ENCODE measurements around the gene ANO3. TPM values are rescaled to one million over a fixed set of nuclear protein-coding genes. Genes with fewer than 3 reads are reported as not detected.

The ANO3 gene
- total and polyA plus RNA-seq, 2 donors (not counting 3 experiments of a cell fraction or from before 2014, with no cell fraction given): not detected

DNA sequence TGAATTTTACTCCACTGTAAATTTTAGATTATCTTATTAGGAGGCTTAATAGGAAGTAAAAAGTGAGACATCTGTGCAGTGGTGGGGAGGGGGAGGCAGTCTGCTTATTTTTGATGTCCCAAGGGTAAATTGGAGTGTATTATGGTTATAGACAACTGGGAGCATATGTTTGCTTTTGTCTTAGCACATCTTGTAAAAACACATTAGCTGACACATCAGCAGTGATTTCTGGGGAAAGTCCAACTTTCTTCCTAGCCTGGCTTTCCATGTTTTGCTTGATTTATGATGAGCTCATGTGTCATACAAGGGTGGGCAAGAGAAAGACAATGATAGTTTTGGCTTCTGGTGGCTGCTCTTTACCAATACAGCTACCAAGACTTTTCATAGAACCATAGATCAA, 4.0 kb downstream of the ANO3 start:
- H3K9me1 ChIP-seq (replicated peaks; ENCODE audit: control insufficient read depth, extremely low read depth, insufficient read depth, low read length): no peaks in the 10 kb centered on the region
- no peaks in the 10 kb centered on the region for H3K9me3 ChIP-seq (replicated peaks; ENCODE audit: control insufficient read depth, insufficient read depth, low read length)
- no peaks in the 10 kb centered on the region for H3K4me1 ChIP-seq (ENCODE audit: control insufficient read depth, extremely low read depth, insufficient read depth, low read length)
- ChIA-PET CTCF (no interaction called here), POLR2A (no interaction called here)
- no peaks in the 10 kb centered on the region for H3K79me2 ChIP-seq (ENCODE audit: control insufficient read depth, insufficient read depth, low read length)
- peaks cover 6 to 16% of the 10 kb centered on the region in 2 experiments for H3K27me3 ChIP-seq (ENCODE audit: control insufficient read depth in 2 of 2, insufficient read depth in 2 of 2, low read length in 2 of 2)
- no peak overlapping the region for H2AFZ ChIP-seq (ENCODE audit: low read depth, low read length)
- DNase-seq (ENCODE audit: low read depth, low spot score) (no peak), FAIRE-seq (no peak)
- BruUV-seq (replicated peaks): no TSS peak
- dilution Hi-C loops (cut with MboI; ENCODE audit: extremely low pct_ligation_motif_present, low sequenced_read_pairs): no loop called here
- no peak overlapping the region for H3K27ac ChIP-seq (ENCODE audit: insufficient read depth, low read depth, low read length)
- H3K9ac ChIP-seq (replicated peaks; ENCODE audit: extremely low read depth, insufficient read depth, low read length): no peak overlapping the region
- intact Hi-C loops (cut with micrococcal nuclease): no loop called here
- H3K4me3 ChIP-seq (replicated peaks in 1 of 3; ENCODE audit: insufficient read depth in 1 of 3, low read depth in 1 of 3, low read length in 3 of 3): no peak overlapping the region
- no peak overlapping the region for H3K4me2 ChIP-seq (ENCODE audit: insufficient read depth, low read length)
- no peaks in the 10 kb centered on the region for H3K36me3 ChIP-seq (ENCODE audit: control insufficient read depth in 2 of 2, extremely low read depth in 1 of 2, insufficient read depth in 2 of 2, low read length in 2 of 2)
- TF ChIP-seq JUN (IDR thresholded peaks at IDR 0.05; ENCODE audit: borderline replicate concordance, insufficient read depth, insufficient read length, low read depth) (no peak), POLR2AphosphoS5 (IDR thresholded peaks at IDR 0.05; ENCODE audit: insufficient read depth, low read depth, low read length) (no peak), GATA2 (IDR thresholded peaks at IDR 0.05; ENCODE audit: insufficient read depth, insufficient read length, low read depth, low read length) (no peak)
- H4K20me1 ChIP-seq (replicated peaks; ENCODE audit: control insufficient read depth, extremely low read depth, insufficient read depth, low read length): no peaks in the 10 kb centered on the region

DNA sequence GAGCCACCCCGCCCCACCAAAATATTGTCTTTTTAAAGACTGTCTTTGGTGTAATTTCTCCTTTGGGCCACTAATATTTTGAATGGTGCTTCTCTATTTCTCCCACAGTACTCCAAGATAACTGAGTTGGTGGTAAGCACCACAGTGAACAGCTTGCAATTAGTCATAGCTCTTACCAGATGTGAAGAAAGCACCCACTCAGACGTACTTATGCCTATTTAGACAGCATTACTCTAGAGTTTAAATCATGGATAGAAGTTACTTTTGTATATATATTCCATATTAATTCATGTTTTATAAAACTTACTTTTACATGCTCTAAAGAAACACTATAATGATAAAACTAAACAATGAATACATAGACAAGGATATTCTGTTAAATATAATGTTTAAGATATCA, 12.7 kb downstream of the ANO3 start:
- no peak overlapping the region for H3K4me2 ChIP-seq (ENCODE audit: insufficient read depth, low read length)
- no peak overlapping the region for H3K9ac ChIP-seq (replicated peaks; ENCODE audit: extremely low read depth, insufficient read depth, low read length)
- no peaks in the 10 kb centered on the region for H3K36me3 ChIP-seq (ENCODE audit: control insufficient read depth in 2 of 2, extremely low read depth in 1 of 2, insufficient read depth in 2 of 2, low read length in 2 of 2)
- POLR2A ChIA-PET: no interaction called here
- CTCF ChIA-PET: interaction anchor here (1.6 kb wide), 1 partner anchor 11 kb away, joined by 4 read pairs; no protein-coding TSS in a partner anchor
- no TSS peak for BruUV-seq (replicated peaks)
- no peaks in the 10 kb centered on the region for H3K9me1 ChIP-seq (replicated peaks; ENCODE audit: control insufficient read depth, extremely low read depth, insufficient read depth, low read length)
- no peaks in the 10 kb centered on the region for H3K27me3 ChIP-seq (ENCODE audit: control insufficient read depth in 2 of 2, insufficient read depth in 2 of 2, low read length in 2 of 2)
- no peak overlapping the region for H3K4me3 ChIP-seq (replicated peaks in 1 of 3; ENCODE audit: insufficient read depth in 1 of 3, low read depth in 1 of 3, low read length in 3 of 3)
- no peaks in the 10 kb centered on the region for H3K4me1 ChIP-seq (ENCODE audit: control insufficient read depth, extremely low read depth, insufficient read depth, low read length)
- FAIRE-seq (no peak), DNase-seq (ENCODE audit: low read depth, low spot score) (no peak)
- no peaks in the 10 kb centered on the region for H4K20me1 ChIP-seq (replicated peaks; ENCODE audit: control insufficient read depth, extremely low read depth, insufficient read depth, low read length)
- TF ChIP-seq, protein P1, sequence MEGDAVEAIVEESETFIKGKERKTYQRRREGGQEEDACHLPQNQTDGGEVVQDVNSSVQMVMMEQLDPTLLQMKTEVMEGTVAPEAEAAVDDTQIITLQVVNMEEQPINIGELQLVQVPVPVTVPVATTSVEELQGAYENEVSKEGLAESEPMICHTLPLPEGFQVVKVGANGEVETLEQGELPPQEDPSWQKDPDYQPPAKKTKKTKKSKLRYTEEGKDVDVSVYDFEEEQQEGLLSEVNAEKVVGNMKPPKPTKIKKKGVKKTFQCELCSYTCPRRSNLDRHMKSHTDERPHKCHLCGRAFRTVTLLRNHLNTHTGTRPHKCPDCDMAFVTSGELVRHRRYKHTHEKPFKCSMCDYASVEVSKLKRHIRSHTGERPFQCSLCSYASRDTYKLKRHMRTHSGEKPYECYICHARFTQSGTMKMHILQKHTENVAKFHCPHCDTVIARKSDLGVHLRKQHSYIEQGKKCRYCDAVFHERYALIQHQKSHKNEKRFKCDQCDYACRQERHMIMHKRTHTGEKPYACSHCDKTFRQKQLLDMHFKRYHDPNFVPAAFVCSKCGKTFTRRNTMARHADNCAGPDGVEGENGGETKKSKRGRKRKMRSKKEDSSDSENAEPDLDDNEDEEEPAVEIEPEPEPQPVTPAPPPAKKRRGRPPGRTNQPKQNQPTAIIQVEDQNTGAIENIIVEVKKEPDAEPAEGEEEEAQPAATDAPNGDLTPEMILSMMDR (IDR thresholded peaks at IDR 0.05; ENCODE audit: extremely low read depth in 1 of 2, insufficient read depth in 1 of 2, low read depth in 1 of 2, low read length in 2 of 2): no peak
- no peak for TF ChIP-seq MYC (IDR thresholded peaks at IDR 0.05; ENCODE audit: low read depth, low read length)
- no peak for TF ChIP-seq GATA2 (IDR thresholded peaks at IDR 0.05; ENCODE audit: insufficient read depth, insufficient read length, low read depth, low read length)
- TF ChIP-seq FOS (IDR thresholded peaks at IDR 0.05; ENCODE audit: borderline replicate concordance, insufficient read depth, low read length): no peak
- no peak for TF ChIP-seq POLR2A (IDR thresholded peaks at IDR 0.05; ENCODE audit: low read depth, low read length)
- TF ChIP-seq, protein P2, sequence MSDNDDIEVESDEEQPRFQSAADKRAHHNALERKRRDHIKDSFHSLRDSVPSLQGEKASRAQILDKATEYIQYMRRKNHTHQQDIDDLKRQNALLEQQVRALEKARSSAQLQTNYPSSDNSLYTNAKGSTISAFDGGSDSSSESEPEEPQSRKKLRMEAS (IDR thresholded peaks at IDR 0.05; ENCODE audit: insufficient read depth, insufficient read length): no peak
- TF ChIP-seq POLR2AphosphoS5 (IDR thresholded peaks at IDR 0.05; ENCODE audit: insufficient read depth, low read depth, low read length): no peak
- no peak for TF ChIP-seq JUN (IDR thresholded peaks at IDR 0.05; ENCODE audit: borderline replicate concordance, insufficient read depth, insufficient read length, low read depth)
- TF ChIP-seq EZH2 (IDR thresholded peaks at IDR 0.05; ENCODE audit: borderline replicate concordance, low read depth, low read length, severe bottlenecking): no peak
- H3K27ac ChIP-seq (ENCODE audit: insufficient read depth, low read depth, low read length): no peak overlapping the region
- intact Hi-C loops (cut with micrococcal nuclease): no loop called here
- no peak overlapping the region for H2AFZ ChIP-seq (ENCODE audit: low read depth, low read length)
- H3K9me3 ChIP-seq (replicated peaks; ENCODE audit: control insufficient read depth, insufficient read depth, low read length): no peaks in the 10 kb centered on the region
- dilution Hi-C loops (cut with MboI; ENCODE audit: extremely low pct_ligation_motif_present, low sequenced_read_pairs): no loop called here
- H3K79me2 ChIP-seq (ENCODE audit: control insufficient read depth, insufficient read depth, low read length): no peaks in the 10 kb centered on the region

Measured in endothelial cell of umbilical vein (primary cell).